Measurements from ENCODE around the gene CDC42BPA.

- TF ChIP-seq CTCF (optimal IDR thresholded peaks at IDR 0.05 in 1 of 3, IDR thresholded peaks at IDR 0.05 in 1 of 3, conservative IDR thresholded peaks at IDR 0.05 in 1 of 3; ENCODE audit: extremely low read depth in 1 of 3, insufficient read depth in 2 of 3, low read length in 3 of 3), result no peak
- TF ChIP-seq EZH2 (IDR thresholded peaks at IDR 0.05; ENCODE audit: low read length), result no peak
Measured at GRCh38 chr1:227299688-227300087, 18.6 kb downstream of the CDC42BPA start.
